ENCODE measurements around the gene DPYSL5.

DNA sequence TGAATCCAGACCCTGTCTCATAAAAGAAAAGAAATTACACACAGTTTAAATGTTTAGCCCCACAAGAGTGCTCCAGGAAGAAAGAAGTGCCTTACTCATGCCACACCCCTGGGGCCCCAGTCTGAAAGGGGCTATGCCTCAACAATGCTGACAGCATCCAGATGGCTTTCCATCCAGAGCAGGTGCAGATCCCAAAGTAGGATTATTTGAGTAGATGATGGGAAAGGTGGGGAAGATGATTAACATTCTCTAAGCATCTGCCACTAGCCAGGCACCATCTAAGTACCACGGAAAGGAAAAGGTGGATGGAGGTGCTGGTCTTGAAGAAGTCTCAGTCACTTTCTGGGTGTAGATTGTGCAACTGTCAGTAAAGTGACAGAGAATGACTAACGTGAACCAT is 16.3 kb downstream of the DPYSL5 start:
- TF ChIP-seq, protein P1, sequence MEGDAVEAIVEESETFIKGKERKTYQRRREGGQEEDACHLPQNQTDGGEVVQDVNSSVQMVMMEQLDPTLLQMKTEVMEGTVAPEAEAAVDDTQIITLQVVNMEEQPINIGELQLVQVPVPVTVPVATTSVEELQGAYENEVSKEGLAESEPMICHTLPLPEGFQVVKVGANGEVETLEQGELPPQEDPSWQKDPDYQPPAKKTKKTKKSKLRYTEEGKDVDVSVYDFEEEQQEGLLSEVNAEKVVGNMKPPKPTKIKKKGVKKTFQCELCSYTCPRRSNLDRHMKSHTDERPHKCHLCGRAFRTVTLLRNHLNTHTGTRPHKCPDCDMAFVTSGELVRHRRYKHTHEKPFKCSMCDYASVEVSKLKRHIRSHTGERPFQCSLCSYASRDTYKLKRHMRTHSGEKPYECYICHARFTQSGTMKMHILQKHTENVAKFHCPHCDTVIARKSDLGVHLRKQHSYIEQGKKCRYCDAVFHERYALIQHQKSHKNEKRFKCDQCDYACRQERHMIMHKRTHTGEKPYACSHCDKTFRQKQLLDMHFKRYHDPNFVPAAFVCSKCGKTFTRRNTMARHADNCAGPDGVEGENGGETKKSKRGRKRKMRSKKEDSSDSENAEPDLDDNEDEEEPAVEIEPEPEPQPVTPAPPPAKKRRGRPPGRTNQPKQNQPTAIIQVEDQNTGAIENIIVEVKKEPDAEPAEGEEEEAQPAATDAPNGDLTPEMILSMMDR (IDR thresholded peaks at IDR 0.05; ENCODE audit: borderline replicate concordance, extremely low read depth, low read length, poor library complexity, severe bottlenecking), result no peak
- TF ChIP-seq EZH2 (IDR thresholded peaks at IDR 0.05; ENCODE audit: borderline replicate concordance, low read depth, low read length, severe bottlenecking), result no peak

Measured in DND-41 (cell line).